AG04449 (cell line): ENCODE data around the gene TNS3.

Experiments used
- CTCF ChIA-PET: fragments of 350-600 bp; formaldehyde crosslinking; extraction: SDS; loops from one replicate; lab custom pipeline; 2021; ENCODE audit warnings: antibody characterized with exemption; lab: Yijun Ruan, JAX
- POLR2A ChIA-PET: fragments of 400-600, 350-600 bp; formaldehyde crosslinking; extraction: SDS; loops from one replicate; lab custom pipeline; 2020; ENCODE audit warnings: antibody characterized with exemption, inconsistent platforms; lab: Yijun Ruan, JAX
- DNase-seq: peaks from one replicate; pipeline ENCODE4 v3.0.0-alpha.2; 2010; ENCODE audit warnings: low read depth, low spot score
- H3K4me3 ChIP-seq: 2 replicates; pipeline ENCODE4 v1.5.1; 2011; ENCODE audit warnings: low read depth, mild to moderate bottlenecking, control low read depth, low read length
- CTCF ChIP-seq: IDR thresholded peaks from one replicate; pipeline ENCODE4 v1.5.1; 2011; ENCODE audit warnings: mild to moderate bottlenecking, moderate library complexity, low read length, control low read depth, inconsistent platforms; ENCODE audit not compliant: insufficient read depth; ENCODE audit errors: missing control alignments

The TNS3 gene

DNA sequence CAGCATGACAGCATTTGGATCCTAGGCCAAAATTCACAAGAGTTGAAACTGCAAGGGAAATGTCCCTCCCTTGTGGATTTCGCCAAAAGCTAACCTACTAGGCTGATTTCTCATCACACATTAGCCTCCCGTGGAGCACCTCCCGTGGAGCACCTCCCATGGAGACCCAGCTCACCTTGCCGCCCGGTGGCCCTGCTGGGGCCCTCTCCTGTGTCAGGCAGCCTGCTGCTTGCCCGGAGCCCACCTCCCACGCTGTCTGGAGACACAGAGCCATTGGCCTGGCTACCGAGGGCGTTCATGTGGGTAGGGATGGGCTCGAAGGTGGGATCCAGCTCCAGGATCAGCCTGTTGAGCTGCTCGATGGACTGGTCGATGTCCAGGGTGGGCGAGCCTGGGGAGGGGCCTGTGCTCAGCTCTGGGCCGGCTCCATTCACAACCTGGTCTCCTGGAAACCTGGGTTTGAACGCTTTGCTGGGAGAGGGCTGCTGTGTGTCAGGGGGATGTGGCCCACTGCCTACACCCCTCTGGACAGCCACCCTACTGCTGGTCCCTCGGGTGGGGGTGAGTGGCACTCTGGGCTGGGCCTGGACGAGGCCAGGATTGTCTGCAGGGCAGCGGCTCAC is 213.6 kb downstream of the TNS3 start:
- DNase-seq = no peak
- no peak for TF ChIP-seq CTCF
- POLR2A ChIA-PET = no interaction called here
- no peak overlapping the region for H3K4me3 ChIP-seq
- CTCF ChIA-PET = interaction anchor here (1.8 kb wide), 1 partner anchor 102 kb away, joined by 8 read pairs; no protein-coding TSS in a partner anchor

GRCh38 chr7:47367369-47367768 is 214.5 kb downstream of the TNS3 start:
- TF ChIP-seq CTCF = no peak
- ChIA-PET POLR2A (no interaction called here), CTCF (interaction anchor here (1.8 kb wide), 1 partner anchor 101 kb away, joined by 8 read pairs; no protein-coding TSS in a partner anchor)
- no peak for DNase-seq
- H3K4me3 ChIP-seq = no peak overlapping the region

DNA sequence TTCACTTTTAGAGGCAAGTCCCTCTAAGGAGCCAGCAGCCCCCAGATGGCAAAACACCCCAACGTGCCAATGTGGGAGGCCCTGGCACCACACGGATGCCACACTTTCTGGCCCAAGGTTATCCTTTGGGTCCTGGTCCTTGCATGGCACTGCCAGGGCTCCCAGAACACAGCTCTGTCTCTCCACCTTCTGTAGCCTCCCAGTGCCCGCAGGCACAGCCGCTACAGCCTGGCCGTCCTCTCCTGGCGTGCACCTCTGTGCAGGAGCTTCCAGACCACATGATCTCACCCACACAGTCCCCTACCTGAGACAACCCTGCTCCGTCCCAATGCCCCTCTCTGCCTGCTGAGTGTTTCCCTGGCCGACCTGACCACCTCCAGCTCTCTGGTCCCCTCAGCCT is 215.0 kb downstream of the TNS3 start:
- CTCF ChIA-PET = interaction anchor here (1.8 kb wide), 1 partner anchor 100 kb away, joined by 8 read pairs; no protein-coding TSS in a partner anchor
- no peak for TF ChIP-seq CTCF
- no peak overlapping the region for H3K4me3 ChIP-seq
- POLR2A ChIA-PET = no interaction called here
- no peak for DNase-seq

GRCh38 chr7:47366211-47366610 is 215.7 kb downstream of the TNS3 start:
- CTCF ChIA-PET = no interaction called here
- POLR2A ChIA-PET = no interaction called here
- no peak overlapping the region for H3K4me3 ChIP-seq
- DNase-seq = no peak
- no peak for TF ChIP-seq CTCF

- no peak overlapping the region for H3K4me3 ChIP-seq
- DNase-seq = no peak
- ChIA-PET POLR2A (no interaction called here), CTCF (no interaction called here)
- no peak for TF ChIP-seq CTCF
Observed at GRCh38 chr7:47362984-47363383, 218.9 kb downstream of the TNS3 start.

DNA sequence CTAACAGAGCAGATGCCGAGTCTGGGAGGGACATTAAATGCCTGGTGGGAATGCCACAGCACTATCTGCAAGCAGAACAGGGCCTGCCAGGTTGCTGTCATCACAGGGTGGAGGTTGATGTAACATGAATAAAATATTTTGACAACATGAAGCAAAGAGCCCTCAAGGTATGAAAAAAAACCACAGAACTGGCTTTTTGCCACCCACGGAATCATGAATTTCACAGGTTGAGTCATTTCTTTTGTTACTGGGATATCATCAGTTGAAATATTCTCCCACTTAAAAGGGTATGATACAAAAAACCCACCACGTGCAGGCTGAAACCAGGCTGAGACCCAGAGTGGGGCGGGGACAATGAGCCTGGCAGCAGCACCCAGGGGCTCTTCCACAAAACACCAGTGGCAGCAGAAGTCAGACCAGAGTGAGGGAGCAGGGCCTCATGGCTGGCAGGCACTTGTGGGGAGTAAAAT is 220.1 kb downstream of the TNS3 start:
- POLR2A ChIA-PET = no interaction called here
- no peak for TF ChIP-seq CTCF
- DNase-seq = peak; percentile 41
- no peak overlapping the region for H3K4me3 ChIP-seq
- CTCF ChIA-PET = interaction anchor here (1.2 kb wide), 1 partner anchor 96 kb away, joined by 5 read pairs; no protein-coding TSS in a partner anchor
